ENCODE data around the gene GOLGA1. TPM values are rescaled to one million over a fixed set of nuclear protein-coding genes. Genes with fewer than 3 reads are reported as not detected.

Gene GOLGA1
- total RNA-seq, 1 experiment from 2014 or later: 9.6 TPM

DNA sequence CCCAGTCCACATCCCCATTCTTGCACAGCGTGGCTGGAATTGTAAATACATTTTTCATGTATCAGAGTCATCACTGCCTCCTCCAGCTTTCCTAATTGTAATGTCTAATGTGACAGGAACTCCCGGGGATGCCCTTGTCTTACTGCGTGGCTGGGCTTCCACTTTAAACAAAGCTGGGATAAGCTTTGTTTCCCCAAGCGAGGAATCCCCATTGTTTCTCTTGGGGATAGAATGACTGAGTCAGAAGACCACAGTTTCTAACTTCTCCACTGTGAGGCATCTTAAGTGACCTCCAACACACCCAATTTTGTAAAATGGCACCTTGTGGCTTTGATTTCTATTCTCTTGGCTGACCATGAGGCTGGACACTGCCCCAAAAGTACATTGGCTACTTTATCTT lies 56.5 kb downstream of the GOLGA1 start:
- no peak for DNase-seq (ENCODE audit: low spot score)
- ChIA-PET CTCF (interaction anchor here (0.7 to 1.0 kb wide), 2 partner anchors 31 to 32 kb away, joined by 3 to 5 read pairs; partner anchors contain the start of gene WDR38), POLR2A (no interaction called here)
- ATAC-seq: no peak
- Mint-ChIP-seq H3K36me3 (peaks cover 2% of the 10 kb centered on the region), H3K4me1 (peaks cover 37% of the 10 kb centered on the region), H3K9me3 (no peaks in the 10 kb centered on the region), H3K27me3 (ENCODE audit: low read depth) (no peaks in the 10 kb centered on the region), H3K4me3 (no peak overlapping the region), H3K27ac (peak overlapping the region; percentile 65; the same call in 1 of the 2 replicates)
- TF ChIP-seq GTF2I (CRISPR knock-in tag; conservative IDR thresholded peaks at IDR 0.05) (no peak), ESRRA (CRISPR knock-in tag; IDR thresholded peaks at IDR 0.05; ENCODE audit: borderline replicate concordance) (no peak), ZNF138 (CRISPR knock-in tag; conservative IDR thresholded peaks at IDR 0.05) (no peak), SMAD4 (CRISPR knock-in tag; IDR thresholded peaks at IDR 0.05) (no peak), ZNF396 (CRISPR knock-in tag; IDR thresholded peaks at IDR 0.05; ENCODE audit: borderline replicate concordance) (no peak), GRHL2 (CRISPR knock-in tag; IDR thresholded peaks at IDR 0.05; ENCODE audit: insufficient replicate concordance, severe bottlenecking) (no peak), STAT6 (CRISPR knock-in tag; conservative IDR thresholded peaks at IDR 0.05; ENCODE audit: low read depth) (no peak), NR1H2 (CRISPR knock-in tag; IDR thresholded peaks at IDR 0.05) (no peak), ZMAT4 (CRISPR knock-in tag; IDR thresholded peaks at IDR 0.05) (no peak), ZNF317 (CRISPR knock-in tag; IDR thresholded peaks at IDR 0.05; ENCODE audit: borderline replicate concordance, low read depth) (no peak), JAZF1 (CRISPR knock-in tag; IDR thresholded peaks at IDR 0.05) (no peak), ZNF219 (CRISPR knock-in tag; IDR thresholded peaks at IDR 0.05; ENCODE audit: borderline replicate concordance) (no peak), FOXJ3 (CRISPR knock-in tag; IDR thresholded peaks at IDR 0.05; ENCODE audit: borderline replicate concordance) (no peak), USF2 (CRISPR knock-in tag; IDR thresholded peaks at IDR 0.05) (no peak), PRDM15 (CRISPR knock-in tag; IDR thresholded peaks at IDR 0.05) (no peak)
- TF ChIP-seq, protein P1, sequence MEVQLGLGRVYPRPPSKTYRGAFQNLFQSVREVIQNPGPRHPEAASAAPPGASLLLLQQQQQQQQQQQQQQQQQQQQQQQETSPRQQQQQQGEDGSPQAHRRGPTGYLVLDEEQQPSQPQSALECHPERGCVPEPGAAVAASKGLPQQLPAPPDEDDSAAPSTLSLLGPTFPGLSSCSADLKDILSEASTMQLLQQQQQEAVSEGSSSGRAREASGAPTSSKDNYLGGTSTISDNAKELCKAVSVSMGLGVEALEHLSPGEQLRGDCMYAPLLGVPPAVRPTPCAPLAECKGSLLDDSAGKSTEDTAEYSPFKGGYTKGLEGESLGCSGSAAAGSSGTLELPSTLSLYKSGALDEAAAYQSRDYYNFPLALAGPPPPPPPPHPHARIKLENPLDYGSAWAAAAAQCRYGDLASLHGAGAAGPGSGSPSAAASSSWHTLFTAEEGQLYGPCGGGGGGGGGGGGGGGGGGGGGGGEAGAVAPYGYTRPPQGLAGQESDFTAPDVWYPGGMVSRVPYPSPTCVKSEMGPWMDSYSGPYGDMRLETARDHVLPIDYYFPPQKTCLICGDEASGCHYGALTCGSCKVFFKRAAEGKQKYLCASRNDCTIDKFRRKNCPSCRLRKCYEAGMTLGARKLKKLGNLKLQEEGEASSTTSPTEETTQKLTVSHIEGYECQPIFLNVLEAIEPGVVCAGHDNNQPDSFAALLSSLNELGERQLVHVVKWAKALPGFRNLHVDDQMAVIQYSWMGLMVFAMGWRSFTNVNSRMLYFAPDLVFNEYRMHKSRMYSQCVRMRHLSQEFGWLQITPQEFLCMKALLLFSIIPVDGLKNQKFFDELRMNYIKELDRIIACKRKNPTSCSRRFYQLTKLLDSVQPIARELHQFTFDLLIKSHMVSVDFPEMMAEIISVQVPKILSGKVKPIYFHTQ (CRISPR knock-in tag; IDR thresholded peaks at IDR 0.05): no peak
- TF ChIP-seq, protein P2, sequence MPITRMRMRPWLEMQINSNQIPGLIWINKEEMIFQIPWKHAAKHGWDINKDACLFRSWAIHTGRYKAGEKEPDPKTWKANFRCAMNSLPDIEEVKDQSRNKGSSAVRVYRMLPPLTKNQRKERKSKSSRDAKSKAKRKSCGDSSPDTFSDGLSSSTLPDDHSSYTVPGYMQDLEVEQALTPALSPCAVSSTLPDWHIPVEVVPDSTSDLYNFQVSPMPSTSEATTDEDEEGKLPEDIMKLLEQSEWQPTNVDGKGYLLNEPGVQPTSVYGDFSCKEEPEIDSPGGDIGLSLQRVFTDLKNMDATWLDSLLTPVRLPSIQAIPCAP (CRISPR knock-in tag; IDR thresholded peaks at IDR 0.05): no peak
- TF ChIP-seq, protein P3, sequence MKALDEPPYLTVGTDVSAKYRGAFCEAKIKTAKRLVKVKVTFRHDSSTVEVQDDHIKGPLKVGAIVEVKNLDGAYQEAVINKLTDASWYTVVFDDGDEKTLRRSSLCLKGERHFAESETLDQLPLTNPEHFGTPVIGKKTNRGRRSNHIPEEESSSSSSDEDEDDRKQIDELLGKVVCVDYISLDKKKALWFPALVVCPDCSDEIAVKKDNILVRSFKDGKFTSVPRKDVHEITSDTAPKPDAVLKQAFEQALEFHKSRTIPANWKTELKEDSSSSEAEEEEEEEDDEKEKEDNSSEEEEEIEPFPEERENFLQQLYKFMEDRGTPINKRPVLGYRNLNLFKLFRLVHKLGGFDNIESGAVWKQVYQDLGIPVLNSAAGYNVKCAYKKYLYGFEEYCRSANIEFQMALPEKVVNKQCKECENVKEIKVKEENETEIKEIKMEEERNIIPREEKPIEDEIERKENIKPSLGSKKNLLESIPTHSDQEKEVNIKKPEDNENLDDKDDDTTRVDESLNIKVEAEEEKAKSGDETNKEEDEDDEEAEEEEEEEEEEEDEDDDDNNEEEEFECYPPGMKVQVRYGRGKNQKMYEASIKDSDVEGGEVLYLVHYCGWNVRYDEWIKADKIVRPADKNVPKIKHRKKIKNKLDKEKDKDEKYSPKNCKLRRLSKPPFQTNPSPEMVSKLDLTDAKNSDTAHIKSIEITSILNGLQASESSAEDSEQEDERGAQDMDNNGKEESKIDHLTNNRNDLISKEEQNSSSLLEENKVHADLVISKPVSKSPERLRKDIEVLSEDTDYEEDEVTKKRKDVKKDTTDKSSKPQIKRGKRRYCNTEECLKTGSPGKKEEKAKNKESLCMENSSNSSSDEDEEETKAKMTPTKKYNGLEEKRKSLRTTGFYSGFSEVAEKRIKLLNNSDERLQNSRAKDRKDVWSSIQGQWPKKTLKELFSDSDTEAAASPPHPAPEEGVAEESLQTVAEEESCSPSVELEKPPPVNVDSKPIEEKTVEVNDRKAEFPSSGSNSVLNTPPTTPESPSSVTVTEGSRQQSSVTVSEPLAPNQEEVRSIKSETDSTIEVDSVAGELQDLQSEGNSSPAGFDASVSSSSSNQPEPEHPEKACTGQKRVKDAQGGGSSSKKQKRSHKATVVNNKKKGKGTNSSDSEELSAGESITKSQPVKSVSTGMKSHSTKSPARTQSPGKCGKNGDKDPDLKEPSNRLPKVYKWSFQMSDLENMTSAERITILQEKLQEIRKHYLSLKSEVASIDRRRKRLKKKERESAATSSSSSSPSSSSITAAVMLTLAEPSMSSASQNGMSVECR (CRISPR knock-in tag; IDR thresholded peaks at IDR 0.05; ENCODE audit: borderline replicate concordance): no peak
- TF ChIP-seq, protein P4, sequence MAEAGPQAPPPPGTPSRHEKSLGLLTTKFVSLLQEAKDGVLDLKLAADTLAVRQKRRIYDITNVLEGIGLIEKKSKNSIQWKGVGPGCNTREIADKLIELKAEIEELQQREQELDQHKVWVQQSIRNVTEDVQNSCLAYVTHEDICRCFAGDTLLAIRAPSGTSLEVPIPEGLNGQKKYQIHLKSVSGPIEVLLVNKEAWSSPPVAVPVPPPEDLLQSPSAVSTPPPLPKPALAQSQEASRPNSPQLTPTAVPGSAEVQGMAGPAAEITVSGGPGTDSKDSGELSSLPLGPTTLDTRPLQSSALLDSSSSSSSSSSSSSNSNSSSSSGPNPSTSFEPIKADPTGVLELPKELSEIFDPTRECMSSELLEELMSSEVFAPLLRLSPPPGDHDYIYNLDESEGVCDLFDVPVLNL (CRISPR knock-in tag; IDR thresholded peaks at IDR 0.05; ENCODE audit: borderline replicate concordance, low read depth): no peak

Measured in WTC11 (cell line).